IMR-90 (cell line): Measurements from ENCODE around the gene DRD2. TPM values are rescaled to one million over a fixed set of nuclear protein-coding genes. Genes with fewer than 3 reads are reported as not detected.

Experiments used
- ATAC-seq: fragments of 200-7000 bp; cut with Tn5 transposase; 2 replicates; pipeline ENCODE4 v1.9.1; 2020; ENCODE audit warnings: low read depth, mild to moderate bottlenecking, moderate library complexity
- BruUV-seq: library from RNA; stranded (reverse); fragments of 400-500 nt; replicated peaks from 2 replicates; lab custom pipeline; 2021; lab: Mats Ljungman, UMichigan
- CTCF ChIA-PET: fragments of 300-600 bp; formaldehyde crosslinking; extraction: SDS; loops from one replicate; lab custom pipeline; 2021; ENCODE audit warnings: antibody characterized with exemption; lab: Yijun Ruan, JAX
- POLR2A ChIA-PET: fragments of 300-600 bp; sonication (Branson Sonifier 250); formaldehyde crosslinking; loops from one replicate; lab custom pipeline; 2022; ENCODE audit warnings: antibody characterized with exemption; ENCODE audit not compliant: unreplicated experiment; lab: Charles Lee
- DNase-seq: peaks from one replicate; pipeline ENCODE4 v3.0.0; 2013
- H2AFZ ChIP-seq: replicated peaks from 2 replicates; pipeline ENCODE3; 2013; ENCODE audit warnings: low read length, mild to moderate bottlenecking; ENCODE audit not compliant: poor library complexity
- H2AK5ac ChIP-seq: 2 replicates; pipeline ENCODE4 v1.6.1; 2013; ENCODE audit warnings: low read depth, low read length, inconsistent platforms
- H2AK9ac ChIP-seq: replicated peaks from 2 replicates; pipeline ENCODE3; 2013; ENCODE audit warnings: mild to moderate bottlenecking, low read depth, low read length, moderate library complexity; ENCODE audit not compliant: poor library complexity
- H2BK120ac ChIP-seq: 2 replicates; pipeline ENCODE4 v1.6.1; 2013; ENCODE audit warnings: low read depth, low read length, inconsistent platforms
- H2BK15ac ChIP-seq: 3 replicates; pipeline ENCODE4 v1.6.1; 2013; ENCODE audit warnings: low read depth, low read length, inconsistent platforms
- H2BK20ac ChIP-seq: 2 replicates; pipeline ENCODE4 v1.6.1; 2013; ENCODE audit warnings: low read depth, mild to moderate bottlenecking, inconsistent platforms, low read length, moderate library complexity
- H2BK5ac ChIP-seq: 2 replicates; pipeline ENCODE4 v1.6.1; 2013; ENCODE audit warnings: mild to moderate bottlenecking, low read depth, low read length, inconsistent platforms; ENCODE audit not compliant: poor library complexity, severe bottlenecking
- H3K14ac ChIP-seq: replicated peaks from 2 replicates; pipeline ENCODE4 v1.6.1; 2013; ENCODE audit warnings: low read depth, low read length, inconsistent platforms
- H3K18ac ChIP-seq: 2 replicates; pipeline ENCODE4 v1.6.1; 2013; ENCODE audit warnings: low read depth, low read length, control low read depth
- H3K23ac ChIP-seq: 2 replicates; pipeline ENCODE4 v1.6.1; 2013; ENCODE audit warnings: low read depth, low read length, inconsistent platforms
- H3K27ac ChIP-seq: 2 replicates; pipeline ENCODE4 v1.5.1; 2013; ENCODE audit warnings: mild to moderate bottlenecking, control low read depth, low read length; ENCODE audit not compliant: insufficient read depth
- H3K27me3 ChIP-seq: 2 replicates; pipeline ENCODE4 v1.6.1; 2013; ENCODE audit warnings: low read length; ENCODE audit not compliant: control insufficient read depth, insufficient read depth
- H3K36me3 ChIP-seq: 2 replicates; pipeline ENCODE4 v1.6.1; 2013; ENCODE audit warnings: low read length, mixed read lengths; ENCODE audit not compliant: control insufficient read depth, insufficient read depth
- H3K4ac ChIP-seq: 2 replicates; pipeline ENCODE4 v1.6.1; 2013; ENCODE audit warnings: low read depth, low read length, inconsistent platforms
- H3K4me1 ChIP-seq: 2 replicates; pipeline ENCODE4 v1.6.1; 2013; ENCODE audit warnings: low read length, mixed read lengths; ENCODE audit not compliant: control insufficient read depth, insufficient read depth
- H3K4me2 ChIP-seq: 2 replicates; pipeline ENCODE4 v1.6.1; 2013; ENCODE audit warnings: low read depth, mild to moderate bottlenecking, control low read depth, low read length, moderate library complexity
- H3K4me3 ChIP-seq: 2 replicates; pipeline ENCODE4 v1.5.1; 2013; ENCODE audit warnings: low read depth, mild to moderate bottlenecking, control low read depth, low read length, moderate library complexity; ENCODE audit not compliant: insufficient read depth
- H3K56ac ChIP-seq: 2 replicates; pipeline ENCODE4 v1.6.1; 2013; ENCODE audit warnings: low read length, inconsistent platforms; ENCODE audit not compliant: insufficient read depth; ENCODE audit errors: extremely low read depth
- H3K79me1 ChIP-seq, 2 experiments: 2 replicates each; pipeline ENCODE4 v1.6.1; 2013; ENCODE audit warnings: low read length in 2 of 2, inconsistent platforms in 1 of 2, low read depth in 1 of 2
- H3K9ac ChIP-seq: 2 replicates; pipeline ENCODE4 v1.6.1; 2013; ENCODE audit warnings: low read depth, low read length, control low read depth
- H3K9me1 ChIP-seq: 2 replicates; pipeline ENCODE4 v1.6.1; 2013; ENCODE audit warnings: low read length, inconsistent platforms; ENCODE audit not compliant: insufficient read depth
- H3K9me3 ChIP-seq: 2 replicates; pipeline ENCODE4 v1.6.1; 2013; ENCODE audit warnings: low read length; ENCODE audit not compliant: control insufficient read depth, insufficient read depth
- H4K20me1 ChIP-seq: 2 replicates; pipeline ENCODE4 v1.6.1; 2013; ENCODE audit warnings: low read length, inconsistent platforms; ENCODE audit not compliant: insufficient read depth
- H4K5ac ChIP-seq: 2 replicates; pipeline ENCODE4 v1.6.1; 2013; ENCODE audit warnings: mild to moderate bottlenecking, low read depth, low read length, control low read depth
- H4K8ac ChIP-seq, 2 experiments: 2 replicates each; pipeline ENCODE4 v1.6.1; 2013; ENCODE audit warnings: low read depth in 2 of 2, low read length in 2 of 2, control low read depth in 1 of 2, inconsistent platforms in 1 of 2
- H4K91ac ChIP-seq: 2 replicates; pipeline ENCODE4 v1.6.1; 2013; ENCODE audit warnings: low read depth, low read length, inconsistent platforms; ENCODE audit not compliant: insufficient read depth
- BHLHE40 ChIP-seq: fragments of 150-350 bp; IDR thresholded peaks from 2 replicates; pipeline ENCODE4 v1.6.1; 2016; ENCODE audit warnings: mild to moderate bottlenecking, low read depth, low read length
- CEBPB ChIP-seq: IDR thresholded peaks from 2 replicates; pipeline ENCODE4 v1.6.1; 2012; ENCODE audit warnings: low read depth, low read length, improper control_type of control experiment
- CHD1 ChIP-seq: IDR thresholded peaks from 2 replicates; pipeline ENCODE4 v1.6.1; 2012; ENCODE audit warnings: low read depth, low read length, improper control_type of control experiment
- CTCF ChIP-seq: conservative IDR thresholded peaks from 2 replicates; pipeline ENCODE4 v1.5.1; 2012; ENCODE audit warnings: mild to moderate bottlenecking, low read depth, low read length, improper control_type of control experiment
- FOS ChIP-seq: fragments of 150-350 bp; IDR thresholded peaks from 2 replicates; pipeline ENCODE4 v1.6.1; 2016; ENCODE audit warnings: low read depth, low read length
- MAFK ChIP-seq: IDR thresholded peaks from 2 replicates; pipeline ENCODE4 v1.6.1; 2012; ENCODE audit warnings: low read depth, low read length, improper control_type of control experiment
- MAZ ChIP-seq: IDR thresholded peaks from 2 replicates; pipeline ENCODE4 v1.6.1; 2012; ENCODE audit warnings: low read depth, mild to moderate bottlenecking, low read length, improper control_type of control experiment, moderate library complexity, borderline replicate concordance
- MXI1 ChIP-seq: IDR thresholded peaks from 2 replicates; pipeline ENCODE4 v1.6.1; 2012; ENCODE audit warnings: low read depth, mild to moderate bottlenecking, low read length, moderate library complexity, borderline replicate concordance
- NFE2L2 ChIP-seq: fragments of 150-350 bp; IDR thresholded peaks from 2 replicates; pipeline ENCODE4 v1.6.1; 2016; ENCODE audit warnings: low read depth, mild to moderate bottlenecking, low read length
- POLR2A ChIP-seq: IDR thresholded peaks from 2 replicates; pipeline ENCODE4 v1.6.1; 2012; ENCODE audit warnings: mild to moderate bottlenecking, low read depth, low read length
- RAD21 ChIP-seq: IDR thresholded peaks from 2 replicates; pipeline ENCODE4 v1.6.1; 2012; ENCODE audit warnings: low read length, improper control_type of control experiment
- RCOR1 ChIP-seq: IDR thresholded peaks from 2 replicates; pipeline ENCODE4 v1.6.1; 2012; ENCODE audit warnings: mild to moderate bottlenecking, low read length, improper control_type of control experiment; ENCODE audit not compliant: insufficient replicate concordance
- RFX5 ChIP-seq: IDR thresholded peaks from 2 replicates; pipeline ENCODE4 v1.8.0; 2012; ENCODE audit warnings: low read depth, mild to moderate bottlenecking, low read length, moderate library complexity
- USF2 ChIP-seq: fragments of 150-350 bp; IDR thresholded peaks from 2 replicates; pipeline ENCODE4 v1.6.1; 2017; ENCODE audit warnings: mild to moderate bottlenecking, antibody characterized with exemption, low read length, low read depth
- WGBS, 2 experiments: methylation state at CpG; one replicate each; pipeline versions ENCODE4 v1.1.5 to v1.1.7; 2013; ENCODE audit warnings: missing lambda C conversion rate in 2 of 2; ENCODE audit not compliant: insufficient read length in 1 of 2; ENCODE audit errors: extremely low coverage in 2 of 2; 5-methylcytosine and 5-hydroxymethylcytosine counted together
- dilution Hi-C: fragments of 300-500 bp; cut with HindIII; formaldehyde crosslinking; loops from one replicate; pipeline ENCODE4 v1.14.3; 2018; ENCODE audit warnings: low sequenced_read_pairs; ENCODE audit not compliant: unreplicated experiment
- in situ Hi-C: fragments of 300-500 bp; cut with MboI; formaldehyde crosslinking; loops from 3 replicates; pipeline ENCODE4 v1.14.3; 2019; ENCODE audit warnings: low sequenced_read_pairs, inconsistent platforms, mixed read lengths
- intact Hi-C: fragments of 100-400 bp; cut with micrococcal nuclease; formaldehyde crosslinking; loops from 2 replicates; pipeline ENCODE4 v1.10.0; 2022
- polyA plus RNA-seq, 3 experiments: library from polyadenylated mRNA; depleted of rRNA; stranded (reverse); fragments of >200 nt; gene quantifications; 2 replicates each; pipeline ENCODE4 v1.2.3, GENCODE V29; 2012; ENCODE audit warnings: low replicate concordance in 1 of 3
- total RNA-seq: library from RNA; depleted of rRNA; stranded (reverse); fragments of >200 nt; gene quantifications from 2 replicates; pipeline ENCODE4 v1.2.3, GENCODE V29; 2012

DRD2 gene
- total and polyA plus RNA-seq, 2 of the 4 experiments (the other 2 are of a cell fraction) = not detected

GRCh38 chr11:113474362-113475159 lies 637 bp downstream of the DRD2 start (continued):
- no peak for TF ChIP-seq USF2

GRCh38 chr11:113473983-113474361 lies 1.2 kb downstream of the DRD2 start:
- H3K9me1 ChIP-seq = no peaks in the 10 kb centered on the region
- peaks cover 19% of the 10 kb centered on the region for H3K27me3 ChIP-seq
- H2BK120ac ChIP-seq = no peak overlapping the region
- ChIA-PET POLR2A (no interaction called here), CTCF (no interaction called here)
- no peaks in the 10 kb centered on the region for H3K4me1 ChIP-seq
- H3K18ac ChIP-seq = no peak overlapping the region
- no TSS peak for BruUV-seq
- no peak overlapping the region for H2AK5ac ChIP-seq
- no peak overlapping the region for H2BK15ac ChIP-seq
- H3K36me3 ChIP-seq = no peaks in the 10 kb centered on the region
- no peak overlapping the region for H3K4me3 ChIP-seq
- in situ Hi-C loops (no loop called here), dilution Hi-C loops (no loop called here), intact Hi-C loops (no loop called here)
- H3K14ac ChIP-seq = no peak overlapping the region
- H3K23ac ChIP-seq = no peak overlapping the region
- H4K8ac ChIP-seq = no peak overlapping the region
- peak overlapping the region; percentile 14 for H2AFZ ChIP-seq
- no peak overlapping the region for H3K4me2 ChIP-seq
- H4K5ac ChIP-seq = no peak overlapping the region
- ATAC-seq (no peak), DNase-seq (no peak)
- WGBS, 2 experiments = 23% methylated on average over 3 of the region's 9 CpGs; no CpG with 5 or more reads in 1 of the 2 experiments
- H2BK20ac ChIP-seq = no peak overlapping the region
- no peaks in the 10 kb centered on the region for H4K20me1 ChIP-seq
- no peak overlapping the region for H4K91ac ChIP-seq
- no peaks in the 10 kb centered on the region for H3K79me1 ChIP-seq
- H3K4ac ChIP-seq = no peak overlapping the region
- H3K27ac ChIP-seq = no peak overlapping the region
- no peak overlapping the region for H2AK9ac ChIP-seq
- no peak overlapping the region for H3K9ac ChIP-seq
- H3K56ac ChIP-seq = no peak overlapping the region
- no peaks in the 10 kb centered on the region for H3K9me3 ChIP-seq
- H2BK5ac ChIP-seq = no peak overlapping the region
- no peak for TF ChIP-seq CTCF
- no peak for TF ChIP-seq POLR2A
- no peak for TF ChIP-seq MXI1
- TF ChIP-seq CEBPB = no peak
- no peak for TF ChIP-seq MAZ
- no peak for TF ChIP-seq RFX5
- no peak for TF ChIP-seq RCOR1
- no peak for TF ChIP-seq NFE2L2
- no peak for TF ChIP-seq CHD1
- TF ChIP-seq USF2 = no peak
- no peak for TF ChIP-seq RAD21
- no peak for TF ChIP-seq MAFK
- no peak for TF ChIP-seq BHLHE40
- TF ChIP-seq FOS = no peak
